HCEC 1CT (cell line): ENCODE results near the gene CTSA.
A peak's percentile ranks its signal among the peaks of the same experiment; 100 is the strongest.
"Not testable (repeated sequence)": the region's sequence is repeated elsewhere in the genome, so short reads cannot be mapped to it uniquely, and the experiment has no call there.

Source experiments
- DNase-seq: peaks from one replicate; pipeline ENCODE4 v3.0.0-alpha.2; 2017

Gene CTSA

DNA sequence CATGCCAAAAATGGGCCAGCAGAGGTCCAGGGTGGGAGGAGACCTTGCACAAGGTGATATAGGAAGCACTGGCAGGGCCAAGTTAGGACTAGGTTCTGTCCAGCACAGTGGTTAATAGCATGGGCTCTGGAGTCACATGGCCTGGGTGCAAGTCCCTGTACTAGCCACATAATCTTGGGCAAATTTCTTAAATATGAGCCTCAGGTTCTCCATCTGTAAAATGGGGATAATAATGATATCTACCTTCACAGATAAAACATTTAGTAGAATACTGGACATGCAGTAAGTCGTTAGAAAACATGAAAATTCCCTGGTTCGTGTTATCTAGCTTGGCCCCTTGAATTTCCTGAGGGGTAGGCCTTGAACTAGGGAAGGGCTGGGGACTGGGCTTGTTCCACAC lies 6.2 kb downstream of the CTSA start:
- no peak for DNase-seq

DNA sequence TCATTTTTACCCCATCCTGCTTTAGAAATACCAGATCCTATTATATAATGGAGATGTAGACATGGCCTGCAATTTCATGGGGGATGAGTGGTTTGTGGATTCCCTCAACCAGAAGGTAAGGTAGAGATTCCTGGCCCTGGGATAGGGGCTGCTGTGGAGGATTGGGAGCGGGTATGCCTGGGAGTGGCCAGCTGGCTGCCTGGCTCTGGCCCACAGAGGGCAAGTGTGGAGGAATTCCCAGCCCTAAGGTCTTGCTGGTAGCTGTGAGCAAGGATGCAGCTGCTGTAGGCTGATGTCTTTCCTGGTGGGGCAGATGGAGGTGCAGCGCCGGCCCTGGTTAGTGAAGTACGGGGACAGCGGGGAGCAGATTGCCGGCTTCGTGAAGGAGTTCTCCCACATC lies 6.6 kb downstream of the CTSA start:
- DNase-seq, result no peak

DNA sequence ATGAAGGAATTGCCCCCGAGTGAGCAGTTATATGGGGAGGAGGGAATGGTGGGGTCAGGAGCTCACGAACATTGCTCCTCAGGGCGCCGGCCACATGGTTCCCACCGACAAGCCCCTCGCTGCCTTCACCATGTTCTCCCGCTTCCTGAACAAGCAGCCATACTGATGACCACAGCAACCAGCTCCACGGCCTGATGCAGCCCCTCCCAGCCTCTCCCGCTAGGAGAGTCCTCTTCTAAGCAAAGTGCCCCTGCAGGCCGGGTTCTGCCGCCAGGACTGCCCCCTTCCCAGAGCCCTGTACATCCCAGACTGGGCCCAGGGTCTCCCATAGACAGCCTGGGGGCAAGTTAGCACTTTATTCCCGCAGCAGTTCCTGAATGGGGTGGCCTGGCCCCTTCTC lies 7.2 kb downstream of the CTSA start:
- no peak for DNase-seq

DNA sequence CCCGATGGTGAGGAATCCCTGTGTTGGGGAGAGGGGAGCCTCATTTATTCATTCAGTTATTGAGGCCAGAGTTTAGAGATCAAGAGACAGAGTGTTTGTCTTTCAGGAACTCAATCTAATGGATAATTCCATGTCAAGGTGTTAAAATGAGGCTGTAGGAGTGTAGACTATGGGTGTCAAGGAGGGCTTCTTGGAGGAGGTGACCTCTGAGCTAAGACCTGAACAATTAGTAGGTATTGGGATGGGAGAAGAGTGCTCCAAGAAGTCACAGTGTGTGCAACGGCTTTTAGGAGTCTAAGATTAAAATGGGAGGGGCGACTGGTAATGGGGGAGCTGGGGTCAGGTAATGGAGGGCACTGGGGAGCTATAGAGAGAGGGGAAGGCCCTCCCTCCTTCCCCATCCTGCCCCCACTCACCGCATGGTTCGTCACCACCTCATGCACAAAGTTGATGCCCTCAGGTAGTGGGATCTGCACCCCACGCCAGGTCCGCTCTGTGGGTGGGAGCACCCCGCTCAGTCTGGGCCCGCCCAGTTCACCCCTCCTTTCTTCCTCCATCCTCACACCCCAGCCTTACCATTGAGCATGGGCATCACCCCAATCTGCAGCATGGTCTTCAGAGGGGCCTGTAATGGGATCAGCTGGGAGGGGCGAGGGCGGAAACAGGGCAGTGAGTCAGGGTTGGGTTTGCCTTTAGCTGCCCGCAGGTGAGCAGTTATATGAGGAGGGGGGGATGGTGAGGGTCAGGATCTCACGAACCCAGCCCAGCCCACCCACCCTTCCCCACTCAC lies 8.1 kb downstream of the CTSA start:
- no peak for DNase-seq

DNA sequence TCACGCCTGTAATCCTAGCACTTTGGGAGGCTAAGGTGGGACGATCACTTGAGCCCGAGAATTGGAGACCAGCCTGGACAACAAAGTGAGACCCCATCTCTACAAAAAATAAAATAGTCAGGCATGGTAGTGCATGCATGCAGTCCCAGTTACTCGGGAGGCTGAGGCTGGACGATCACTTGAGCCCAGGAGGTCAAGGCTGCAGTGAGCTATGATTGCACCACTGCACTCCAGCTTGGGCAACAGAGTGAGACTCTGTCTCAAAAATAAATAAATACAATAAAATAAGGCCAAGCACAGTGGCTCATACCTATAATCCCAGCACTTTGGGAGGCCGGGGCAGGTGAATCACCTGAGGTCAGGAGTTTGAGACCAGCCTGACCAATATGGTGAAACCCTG lies 10.2 kb downstream of the CTSA start:
- DNase-seq, result not testable (repeated sequence)

DNA sequence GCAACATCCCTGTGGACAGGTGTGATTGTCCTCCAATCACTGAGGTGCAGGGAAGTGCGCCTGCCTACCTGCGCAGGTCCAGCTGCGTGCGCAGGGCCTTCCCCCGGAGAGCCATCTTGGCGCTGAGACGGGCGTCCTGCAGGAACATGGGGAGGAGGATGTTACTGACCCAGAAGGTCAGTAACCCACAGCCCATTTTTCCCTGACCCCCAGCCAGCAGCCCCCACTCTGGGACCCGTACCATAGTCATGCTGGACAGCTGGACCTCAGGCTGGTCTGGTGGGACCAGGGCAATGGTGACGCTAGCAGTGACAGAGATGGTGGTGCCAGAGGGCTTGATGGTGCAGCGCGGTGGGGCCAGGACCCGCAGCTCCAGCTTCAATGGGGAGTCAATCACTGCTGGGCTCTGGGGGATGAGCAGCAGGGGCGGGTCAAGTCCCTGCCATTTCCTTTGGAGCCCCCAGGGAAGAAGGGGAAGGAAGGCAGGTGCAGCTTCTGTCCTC lies 11.1 kb downstream of the CTSA start:
- DNase-seq, result no peak

DNA sequence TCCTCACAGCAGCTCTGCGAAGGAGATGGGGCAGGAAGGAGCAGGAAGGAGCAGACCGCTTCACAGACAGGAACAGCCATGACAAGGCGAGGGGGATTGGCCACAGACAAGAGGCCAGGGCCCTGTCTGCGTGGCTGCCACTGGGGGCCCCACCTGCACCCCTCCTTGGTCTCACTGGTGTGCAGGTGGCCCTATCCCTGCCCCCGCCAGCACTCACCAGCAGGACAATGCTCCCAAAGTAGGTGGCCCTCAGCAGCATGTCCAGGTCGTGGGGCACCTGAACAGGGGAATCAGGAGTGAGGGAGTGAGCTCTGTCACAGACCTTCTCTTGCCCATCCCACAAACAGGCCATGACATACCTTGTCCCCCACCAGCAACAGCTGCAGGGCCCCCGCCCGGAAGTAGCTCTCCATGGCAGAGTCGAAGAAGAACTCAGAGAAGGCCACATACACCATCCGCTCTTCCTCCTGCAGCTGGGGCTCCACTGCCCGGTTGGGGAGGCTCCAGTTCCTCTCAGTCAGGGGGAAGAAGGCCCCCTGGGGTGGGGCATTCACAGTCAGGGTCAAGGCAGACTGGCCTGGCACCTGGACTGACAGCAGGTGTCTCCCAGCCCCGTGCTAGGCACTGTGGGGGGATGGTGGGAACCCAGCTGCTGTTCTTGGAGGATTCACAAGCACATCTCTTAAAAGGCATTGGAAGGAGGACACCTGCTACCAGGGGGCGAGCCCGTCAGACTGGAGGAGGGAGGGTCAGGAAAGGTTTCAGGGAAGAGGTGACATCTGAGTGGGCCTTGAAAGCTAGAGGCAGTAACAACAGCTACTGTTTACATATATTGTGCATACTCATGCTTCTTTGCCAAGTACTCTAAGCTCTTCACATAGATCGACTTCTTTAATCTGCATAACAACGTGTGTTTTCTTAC lies 13.7 kb downstream of the CTSA start:
- DNase-seq, result no peak

DNA sequence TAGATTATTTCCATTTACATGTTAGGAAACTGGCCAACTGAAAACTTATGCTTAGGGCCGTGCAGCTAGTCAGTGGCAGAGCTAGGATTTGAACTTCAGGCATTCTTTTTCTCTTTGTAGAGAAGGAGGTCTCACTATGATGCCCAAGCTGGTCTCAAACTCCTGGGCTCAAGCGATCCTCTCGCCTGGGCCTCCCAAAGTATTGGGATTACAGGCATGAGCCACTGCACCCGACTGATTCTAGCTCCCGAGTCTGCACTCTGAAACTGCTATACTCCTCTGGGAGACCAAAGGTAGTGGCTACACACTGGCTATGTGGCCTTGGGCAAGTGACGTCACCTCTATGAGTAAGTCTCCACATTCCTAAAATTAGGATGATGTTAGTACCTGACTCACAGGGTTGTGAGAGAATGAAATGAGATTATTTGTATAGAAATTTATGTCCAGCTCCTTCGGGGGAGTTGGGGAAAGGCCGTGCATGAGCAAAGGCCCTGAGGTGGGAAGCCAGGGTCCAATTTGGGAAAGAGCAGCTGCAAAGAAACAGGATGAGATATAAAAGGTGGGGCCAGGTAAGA lies 14.5 kb downstream of the CTSA start:
- peak; percentile 81 for DNase-seq

DNA sequence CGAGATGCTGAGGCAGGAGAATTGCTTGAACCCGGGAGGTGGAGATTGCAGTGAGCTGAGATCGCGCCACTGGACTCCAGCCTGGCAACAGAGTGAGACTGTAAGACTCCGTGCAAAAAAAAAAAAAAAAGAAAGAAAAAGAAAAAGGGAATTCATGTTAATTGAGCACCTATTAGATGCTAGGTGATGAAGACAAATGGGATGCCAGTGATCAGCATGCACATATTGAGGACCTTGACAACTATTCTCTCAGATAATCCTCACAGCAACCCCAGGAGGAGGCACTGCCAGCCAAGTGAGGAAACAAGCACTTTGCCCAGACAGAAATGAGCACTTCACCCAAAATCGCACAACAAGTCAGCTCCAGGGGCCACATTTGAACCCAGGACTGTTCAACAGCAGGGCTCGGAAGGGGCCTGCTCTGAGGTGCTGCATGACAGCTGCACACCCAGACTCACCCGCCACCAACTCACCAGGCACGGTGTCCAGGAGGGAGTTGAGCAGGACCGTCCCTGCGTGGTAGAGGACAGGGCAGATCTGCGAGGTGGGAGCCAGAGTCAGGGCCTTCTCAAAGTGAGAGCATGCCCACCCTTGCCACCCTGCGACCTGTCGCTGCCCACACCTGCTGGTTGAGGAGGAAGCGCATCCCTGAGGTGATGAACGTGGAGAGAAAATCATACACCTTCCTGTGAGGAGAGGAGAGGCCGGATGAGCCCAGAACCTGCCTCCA lies 16.2 kb downstream of the CTSA start:
- DNase-seq, result no peak

DNA sequence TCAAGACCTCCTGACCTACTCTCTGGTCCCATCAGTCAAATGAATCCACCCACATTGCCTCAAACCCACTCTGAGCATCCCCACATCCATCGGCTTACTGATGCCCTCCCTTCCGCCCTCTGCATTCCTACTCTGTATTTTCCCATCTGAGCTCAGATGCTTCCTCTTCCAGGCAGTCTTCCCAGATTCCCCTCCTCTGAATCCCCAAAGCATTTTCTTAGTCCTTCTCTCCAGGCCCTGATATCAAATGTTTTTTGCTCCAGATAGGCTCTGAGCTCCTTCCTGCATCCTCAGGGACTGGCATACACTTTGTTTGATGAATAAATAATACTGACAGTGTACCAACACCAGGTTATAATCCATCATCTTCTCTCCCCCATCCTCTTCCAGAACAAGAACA lies 16.9 kb downstream of the CTSA start:
- no peak for DNase-seq

DNA sequence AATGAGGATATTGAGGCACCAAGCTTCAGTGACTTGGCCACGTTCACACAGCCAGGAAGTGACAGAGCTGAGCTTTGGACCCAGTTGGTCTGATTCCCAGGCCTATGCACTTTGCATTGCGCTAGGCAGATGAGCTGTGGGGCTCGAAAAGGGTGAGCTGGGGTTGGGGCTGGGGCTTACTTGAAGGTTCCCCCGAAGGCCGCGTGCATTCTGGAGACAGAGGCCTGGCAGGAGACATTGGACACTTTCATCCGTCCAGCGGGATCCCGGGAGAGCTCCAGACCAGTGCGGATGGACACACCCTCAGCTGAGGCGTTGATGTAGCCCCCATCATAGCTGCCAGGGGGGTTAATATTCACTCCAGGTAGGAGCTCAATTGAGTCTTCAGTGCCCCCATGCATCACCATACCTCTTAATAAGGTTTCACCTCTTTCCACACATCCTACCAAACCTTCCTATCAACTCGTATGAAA lies 18.2 kb downstream of the CTSA start:
- no peak for DNase-seq

DNA sequence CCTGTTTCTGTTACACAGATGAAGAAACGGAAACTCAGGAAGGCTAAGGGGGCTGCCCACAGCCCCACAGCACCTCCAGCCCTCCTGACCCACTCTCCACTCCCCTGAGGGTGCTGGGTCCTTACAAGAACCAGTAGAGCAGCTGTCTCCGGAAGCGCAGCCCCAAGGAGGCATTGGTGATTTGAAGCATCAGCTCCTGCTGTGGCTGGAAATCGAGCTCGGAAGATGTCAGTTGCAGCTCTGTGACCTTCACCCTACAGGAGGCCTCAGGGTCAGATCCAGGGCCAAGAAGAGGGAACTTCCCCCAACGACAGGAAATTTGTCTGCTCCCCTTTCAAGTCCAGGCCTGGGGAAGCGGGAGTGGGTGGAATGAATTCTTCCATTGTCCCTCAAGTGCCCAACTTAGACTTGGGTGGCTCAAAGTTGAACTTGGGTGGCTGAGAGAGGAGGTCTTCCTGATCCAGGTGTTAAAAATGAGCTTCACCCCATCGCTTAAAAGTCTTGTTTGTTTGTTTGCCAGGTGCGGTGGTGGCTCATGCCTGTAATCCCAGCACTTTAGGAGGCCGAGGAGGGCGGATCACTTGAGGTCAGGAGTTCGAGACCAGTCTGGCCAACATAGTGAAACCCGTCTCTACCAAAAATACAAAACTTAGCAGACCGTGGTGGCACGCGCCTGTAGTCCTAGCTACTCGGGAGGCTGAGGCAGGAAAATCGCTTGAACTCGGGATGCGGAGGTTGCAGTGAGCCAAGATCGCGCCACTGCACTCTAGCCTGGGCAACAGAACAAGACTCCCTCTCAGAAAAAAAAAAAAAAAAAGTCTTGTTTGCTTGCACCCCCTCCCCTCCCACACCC lies 18.9 kb downstream of the CTSA start:
- DNase-seq, result no peak

DNA sequence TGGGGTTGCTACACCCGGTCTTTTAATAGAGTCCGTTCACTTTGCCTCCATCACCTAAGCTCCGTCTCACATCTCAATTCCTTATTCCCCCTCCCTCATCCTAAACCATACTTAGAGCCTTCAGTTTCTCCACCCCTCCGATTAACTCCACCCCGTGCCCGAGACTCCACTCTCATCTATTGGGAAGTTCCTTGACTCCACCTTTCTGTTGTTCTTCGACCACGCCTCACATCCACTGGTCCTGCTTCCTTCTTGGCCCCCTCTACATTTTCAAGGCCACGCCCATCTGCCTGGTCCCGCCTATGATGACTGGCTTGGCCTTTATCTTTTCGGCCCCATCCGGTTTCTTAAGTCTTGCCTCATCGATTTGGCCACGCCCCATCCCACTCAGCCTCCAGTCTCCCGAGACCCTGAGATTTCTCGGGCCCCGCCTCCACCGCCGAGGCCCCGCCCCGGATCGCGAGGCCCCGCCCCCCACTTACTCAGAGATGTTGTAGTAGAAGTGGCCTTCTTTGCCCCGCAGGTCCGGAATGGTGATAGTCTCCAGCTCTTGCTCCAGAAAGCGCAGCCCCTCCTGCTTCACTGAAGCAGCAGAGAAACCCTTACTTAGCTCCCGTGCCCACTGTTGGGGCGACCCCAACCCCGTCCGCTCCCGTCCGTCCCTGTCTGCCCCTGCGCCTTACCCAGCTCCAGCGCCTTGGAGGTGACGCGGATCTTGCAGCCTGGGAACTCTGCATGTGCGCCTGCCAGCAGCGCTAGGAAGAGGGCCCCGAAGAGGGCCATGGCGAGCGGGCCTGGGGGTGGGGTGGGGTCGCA lies 19.7 kb downstream of the CTSA start:
- DNase-seq, result peak; percentile 100

DNA sequence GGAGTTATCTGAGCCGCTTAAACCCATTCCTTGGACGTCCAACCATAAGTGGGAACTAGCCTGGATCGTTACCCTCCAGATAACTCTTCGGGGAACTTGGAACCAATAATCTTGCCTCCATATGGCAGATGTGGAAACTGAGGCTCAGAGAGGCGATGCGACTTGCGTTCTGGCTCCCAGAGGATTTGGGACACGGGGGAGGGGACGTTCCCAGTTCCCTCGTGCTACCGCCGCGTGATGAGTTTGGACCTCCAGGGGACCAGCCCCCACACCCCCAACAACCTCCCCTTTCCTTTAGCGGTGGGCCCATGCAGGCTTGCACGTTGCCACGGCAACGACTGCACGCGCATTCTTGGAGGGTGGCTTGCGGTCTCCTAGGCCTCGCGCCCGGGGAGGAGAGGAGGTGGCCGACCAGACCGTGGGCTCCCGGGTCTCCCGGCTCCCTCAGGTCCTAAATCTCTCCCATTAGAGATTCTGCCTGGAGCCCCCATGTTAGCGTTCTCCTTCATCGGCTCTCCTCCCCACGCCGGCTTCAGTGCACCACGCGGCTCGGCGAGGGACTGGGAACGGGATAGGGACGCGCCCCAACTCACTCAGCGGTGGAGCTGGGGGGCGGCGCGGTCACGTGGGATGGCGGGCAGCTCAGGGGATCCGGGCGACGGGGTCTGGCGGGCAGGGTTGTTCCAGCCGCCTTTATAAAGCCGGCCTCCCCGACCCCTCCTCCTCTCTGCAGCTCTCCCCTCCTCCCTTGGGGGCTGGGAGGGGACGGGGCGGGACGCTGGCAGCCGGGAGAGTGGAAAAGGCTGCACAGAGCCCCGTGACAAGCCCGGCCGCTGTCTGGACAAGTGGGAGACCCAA lies 20.6 kb downstream of the CTSA start, which contains the start of gene PLTP:
Gene PLTP, minus strand, starts transcription at position 670 of the 858 bp plus-strand sequence. CDS start 703 bp downstream, outside the sequence.
- peak; percentile 23 for DNase-seq

DNA sequence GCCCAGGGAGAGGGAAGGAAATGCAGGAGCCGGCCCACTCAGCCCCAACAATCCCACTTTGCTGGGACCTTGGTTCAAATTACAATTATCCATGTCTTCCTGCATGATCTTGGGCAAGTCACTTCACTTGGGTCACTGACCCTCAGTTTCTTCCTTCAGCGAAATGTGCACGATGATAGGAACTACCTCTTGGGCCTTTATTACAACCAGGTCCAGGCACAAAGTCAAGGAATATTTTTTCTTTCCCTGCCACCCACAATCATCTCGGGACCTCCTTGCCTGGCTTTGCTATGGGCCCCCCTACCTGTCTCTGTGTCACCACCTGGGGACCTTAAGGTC lies 21.2 kb downstream of the CTSA start:
- no peak for DNase-seq

DNA sequence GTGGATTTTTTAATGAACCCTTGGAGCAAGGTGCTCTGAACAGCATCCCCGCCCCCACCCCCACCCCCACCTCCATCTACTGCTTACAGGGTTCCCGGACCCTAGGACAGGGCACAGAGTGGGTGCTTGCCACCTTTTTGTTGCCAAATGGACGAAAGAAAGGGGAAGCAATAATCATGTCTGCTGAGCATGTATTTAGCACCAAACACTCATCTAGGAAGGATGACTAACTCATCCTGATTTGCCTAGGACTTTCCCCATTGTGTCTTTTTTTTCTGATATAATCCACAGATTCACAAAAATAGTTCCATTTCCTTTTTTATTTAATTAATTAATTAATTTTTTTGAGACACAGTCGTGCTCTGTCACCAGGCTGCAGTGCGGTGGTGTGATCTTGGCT lies 22.0 kb downstream of the CTSA start:
- no peak for DNase-seq

DNA sequence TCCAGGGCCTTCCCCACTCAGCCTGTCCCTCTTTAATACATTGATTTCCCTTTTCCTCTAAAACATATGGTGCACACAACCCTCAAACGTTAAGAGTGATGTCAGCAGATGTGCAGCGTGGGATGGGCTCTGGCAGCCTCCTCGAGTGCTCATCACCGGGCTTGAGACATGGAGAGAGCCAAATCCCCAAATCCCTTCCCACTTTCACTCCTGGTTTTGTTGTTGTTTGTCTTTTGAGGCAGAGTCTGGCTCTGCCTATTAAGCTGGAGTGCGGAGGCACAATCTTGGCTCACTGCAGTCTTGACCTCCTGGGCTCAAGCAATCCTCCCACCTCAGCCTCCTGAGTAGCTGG lies 26.6 kb downstream of the CTSA start:
- DNase-seq, result peak; percentile 15

DNA sequence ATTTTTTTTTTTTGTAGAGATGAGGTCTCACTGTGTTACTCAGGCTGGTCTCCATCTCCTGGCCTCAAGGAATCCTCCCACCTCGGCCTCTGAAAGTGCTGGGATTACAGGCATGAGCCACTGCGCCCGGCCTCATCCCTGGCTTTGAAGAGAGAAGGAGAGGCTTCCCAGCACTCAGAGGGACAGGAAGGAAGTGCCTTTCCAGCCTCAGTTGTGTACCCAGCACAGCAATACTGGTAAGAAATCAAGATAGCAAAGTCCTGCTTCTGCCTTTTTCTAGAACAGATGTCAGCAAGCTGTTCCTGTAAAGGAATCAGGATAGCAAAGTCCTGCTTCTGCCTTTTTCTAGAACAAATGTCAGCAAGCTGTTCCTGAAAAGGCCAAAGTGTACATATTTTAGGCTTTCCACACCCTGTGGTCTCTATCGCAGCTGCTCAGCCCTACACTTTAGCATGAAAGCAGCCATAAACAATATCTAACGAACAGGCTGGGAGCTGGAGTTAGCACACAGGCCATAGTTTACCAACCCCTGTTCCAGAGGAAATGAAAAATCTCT lies 27.1 kb downstream of the CTSA start:
- DNase-seq, result peak; percentile 34

DNA sequence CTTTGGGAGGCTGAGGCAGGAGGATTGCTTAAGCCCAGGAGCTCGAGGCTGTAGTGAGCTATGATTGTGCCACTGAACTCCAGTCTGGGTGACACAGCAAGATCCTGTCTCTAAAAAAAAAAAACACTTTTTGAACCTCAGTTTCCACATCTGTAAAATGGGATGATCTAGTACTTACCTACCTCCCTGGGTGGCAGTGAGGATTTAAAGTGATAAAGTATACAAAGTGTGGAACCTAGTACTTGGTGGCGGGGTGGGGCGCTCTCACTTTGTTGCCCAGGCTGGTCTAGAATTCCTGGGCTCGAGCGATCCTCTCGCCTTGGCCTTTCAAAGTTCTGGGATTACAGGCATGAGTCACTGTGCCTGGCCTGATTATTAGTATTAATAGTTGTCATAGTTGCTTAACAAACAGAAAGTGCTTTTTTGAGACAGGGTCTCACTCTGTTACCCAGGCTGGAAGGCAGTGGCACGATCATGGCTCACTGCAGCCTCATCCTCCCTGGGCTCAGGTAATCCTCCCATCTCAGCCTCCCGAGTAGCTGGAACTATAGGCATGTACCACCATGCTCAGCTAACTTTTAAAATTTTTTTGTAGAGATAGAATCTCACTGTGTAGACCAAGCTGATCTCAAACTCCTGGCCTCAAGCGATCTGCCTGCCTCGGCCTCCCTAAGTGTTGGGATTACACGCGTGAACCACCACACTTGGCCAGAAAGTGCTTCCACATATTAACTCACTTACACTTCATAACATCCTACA lies 27.8 kb downstream of the CTSA start:
- no peak for DNase-seq
